NT2/D1 (cell line): ENCODE data around the gene GSE1.

Experiments
- DNase-seq: peaks from one replicate; pipeline ENCODE4 v3.0.0-alpha.2; 2011; ENCODE audit warnings: low read depth, low spot score
- H3K27me3 ChIP-seq: 2 replicates; pipeline ENCODE4 v1.6.0; 2011; ENCODE audit warnings: mild to moderate bottlenecking; ENCODE audit not compliant: insufficient read length, insufficient read depth
- H3K36me3 ChIP-seq: 2 replicates; pipeline ENCODE4 v1.6.1; 2011; ENCODE audit warnings: mild to moderate bottlenecking, low read length, mixed read lengths; ENCODE audit not compliant: insufficient read depth, insufficient read length
- H3K4me1 ChIP-seq: 2 replicates; pipeline ENCODE4 v1.5.1; 2011; ENCODE audit not compliant: insufficient read depth, insufficient read length
- H3K4me3 ChIP-seq: 2 replicates; pipeline ENCODE4 v1.5.1; 2011; ENCODE audit warnings: low read depth; ENCODE audit not compliant: insufficient read length
- H3K9ac ChIP-seq: 2 replicates; pipeline ENCODE4 v1.6.0; 2011; ENCODE audit warnings: low read depth; ENCODE audit not compliant: insufficient read length
- H3K9me3 ChIP-seq: 2 replicates; pipeline ENCODE4 v1.5.1; 2011; ENCODE audit warnings: mild to moderate bottlenecking, low read length; ENCODE audit not compliant: insufficient read depth
- SUZ12 ChIP-seq: IDR thresholded peaks from 2 replicates; pipeline ENCODE4 v1.6.1; 2011; ENCODE audit not compliant: insufficient read length, insufficient read depth; ENCODE audit errors: extremely low read depth
- YY1 ChIP-seq: IDR thresholded peaks from 2 replicates; pipeline ENCODE4 v1.6.1; 2011; ENCODE audit not compliant: insufficient read length, insufficient read depth
- ZNF274 ChIP-seq: IDR thresholded peaks from 2 replicates; pipeline ENCODE4 v1.6.1; 2011; ENCODE audit warnings: mild to moderate bottlenecking, low read depth, low read length

GSE1 gene

GRCh38 chr16:85690469-85691064, 77.4 kb downstream of the GSE1 start:
- Histone ChIP-seq H3K27me3 (peaks cover 23% of the 10 kb centered on the region), H3K4me1 (peaks cover 7% of the 10 kb centered on the region), H3K4me3 (no peak overlapping the region), H3K36me3 (peaks cover 18% of the 10 kb centered on the region), H3K9me3 (no peaks in the 10 kb centered on the region), H3K9ac (no peak overlapping the region)
- no peak for DNase-seq
- TF ChIP-seq YY1, result no peak
- TF ChIP-seq ZNF274, result no peak
- no peak for TF ChIP-seq SUZ12

- H3K4me3 ChIP-seq, result no peak overlapping the region
- no peaks in the 10 kb centered on the region for H3K9me3 ChIP-seq
- no peak for DNase-seq
- H3K9ac ChIP-seq, result peak overlapping the region; percentile 1
- H3K27me3 ChIP-seq, result peaks cover 17% of the 10 kb centered on the region
- no peaks in the 10 kb centered on the region for H3K36me3 ChIP-seq
- no peak for TF ChIP-seq ZNF274
- peaks cover 13% of the 10 kb centered on the region for H3K4me1 ChIP-seq
Measured at GRCh38 chr16:85695196-85696128, 82.3 kb downstream of the GSE1 start.

GRCh38 chr16:85696781-85697180, 83.7 kb downstream of the GSE1 start:
- Histone ChIP-seq H3K9me3 (no peaks in the 10 kb centered on the region), H3K4me3 (no peak overlapping the region), H3K9ac (no peak overlapping the region), H3K36me3 (no peaks in the 10 kb centered on the region), H3K27me3 (peaks cover 9% of the 10 kb centered on the region), H3K4me1 (peaks cover 13% of the 10 kb centered on the region)
- TF ChIP-seq YY1 (no peak), SUZ12 (no peak), ZNF274 (no peak)
- DNase-seq, result no peak

- Histone ChIP-seq H3K4me3 (no peak overlapping the region), H3K4me1 (peaks cover 13% of the 10 kb centered on the region)
Measured at GRCh38 chr16:85697431-85697830, 84.3 kb downstream of the GSE1 start.

GRCh38 chr16:85698459-85698891, 85.4 kb downstream of the GSE1 start:
- no peak for TF ChIP-seq ZNF274
- no peak for TF ChIP-seq YY1
- TF ChIP-seq SUZ12, result no peak
- no peaks in the 10 kb centered on the region for H3K9me3 ChIP-seq
- H3K36me3 ChIP-seq, result no peaks in the 10 kb centered on the region
- peaks cover 13% of the 10 kb centered on the region for H3K4me1 ChIP-seq
- H3K9ac ChIP-seq, result no peak overlapping the region
- H3K27me3 ChIP-seq, result peaks cover 7% of the 10 kb centered on the region
- no peak for DNase-seq
- no peak overlapping the region for H3K4me3 ChIP-seq

More at GRCh38 chr16:85697431-85697830, 84.3 kb downstream of the GSE1 start:
- no peaks in the 10 kb centered on the region for H3K36me3 ChIP-seq
- peaks cover 7% of the 10 kb centered on the region for H3K27me3 ChIP-seq
- no peaks in the 10 kb centered on the region for H3K9me3 ChIP-seq
- H3K9ac ChIP-seq, result no peak overlapping the region
- no peak for DNase-seq
- TF ChIP-seq ZNF274, result no peak
- no peak for TF ChIP-seq YY1
- no peak for TF ChIP-seq SUZ12

GRCh38 chr16:85698935-85699558, 85.9 kb downstream of the GSE1 start:
- H3K4me1 ChIP-seq, result peaks cover 13% of the 10 kb centered on the region
- H3K36me3 ChIP-seq, result no peaks in the 10 kb centered on the region
- no peak for TF ChIP-seq SUZ12
- TF ChIP-seq YY1, result no peak
- no peak for TF ChIP-seq ZNF274
- H3K4me3 ChIP-seq, result no peak overlapping the region
- H3K9ac ChIP-seq, result no peak overlapping the region
- no peaks in the 10 kb centered on the region for H3K9me3 ChIP-seq
- DNase-seq, result no peak
- peaks cover 7% of the 10 kb centered on the region for H3K27me3 ChIP-seq

GRCh38 chr16:85699628-85700027, 86.5 kb downstream of the GSE1 start:
- peaks cover 7% of the 10 kb centered on the region for H3K27me3 ChIP-seq
- peak overlapping the region; percentile 39 for H3K9ac ChIP-seq
- DNase-seq, result no peak
- peaks cover 13% of the 10 kb centered on the region for H3K4me1 ChIP-seq
- no peaks in the 10 kb centered on the region for H3K36me3 ChIP-seq
- H3K9me3 ChIP-seq, result no peaks in the 10 kb centered on the region
- TF ChIP-seq SUZ12 (no peak), YY1 (no peak), ZNF274 (no peak)
- no peak overlapping the region for H3K4me3 ChIP-seq
